Mesothelial cell of epicardium (in vitro differentiated cells): ENCODE results near the gene RAB18. TPM values are rescaled to one million over a fixed set of nuclear protein-coding genes. Genes with fewer than 3 reads are reported as not detected.
A peak's percentile ranks its signal among the peaks of the same experiment; 100 is the strongest.

ENCODE experiments used
- DNase-seq, 2 experiments: peaks; one replicate each; pipeline ENCODE4 v3.0.0; 2021; ENCODE audit warnings: low spot score in 2 of 2; ENCODE audit not compliant: unreplicated experiment in 2 of 2
- H3K27ac Mint-ChIP-seq: 2 replicates; pipeline ENCODE4 v1.8.0; 2021; ENCODE audit warnings: mixed read lengths
- H3K27me3 Mint-ChIP-seq: 2 replicates; pipeline ENCODE4 v1.8.0; 2021; ENCODE audit warnings: low read depth, mixed read lengths
- H3K36me3 Mint-ChIP-seq: 2 replicates; pipeline ENCODE4 v1.8.0; 2021; ENCODE audit warnings: mixed read lengths
- H3K4me1 Mint-ChIP-seq: 2 replicates; pipeline ENCODE4 v1.8.0; 2021; ENCODE audit warnings: mixed read lengths
- H3K4me3 Mint-ChIP-seq: 2 replicates; pipeline ENCODE4 v1.8.0; 2021; ENCODE audit warnings: mild to moderate bottlenecking, moderate library complexity, mixed read lengths
- H3K9me3 Mint-ChIP-seq: 2 replicates; pipeline ENCODE4 v1.8.0; 2021; ENCODE audit warnings: mixed read lengths
- total RNA-seq: library from RNA; stranded (reverse); gene quantifications from 3 replicates; pipeline ENCODE4 v1.2.1, GENCODE V29; 2021
- TF ChIP-seq, protein P1 (sequence below): fragments of 200-600 bp; sonication (generic); IDR thresholded peaks from one replicate; pipeline ENCODE4 v1.5.0; 2021; ENCODE audit warnings: antibody characterized with exemption; ENCODE audit not compliant: unreplicated experiment

RAB18 gene
- total RNA-seq, 1 donor from 2014 or later, result 93.7 TPM

- TF ChIP-seq, protein P1, sequence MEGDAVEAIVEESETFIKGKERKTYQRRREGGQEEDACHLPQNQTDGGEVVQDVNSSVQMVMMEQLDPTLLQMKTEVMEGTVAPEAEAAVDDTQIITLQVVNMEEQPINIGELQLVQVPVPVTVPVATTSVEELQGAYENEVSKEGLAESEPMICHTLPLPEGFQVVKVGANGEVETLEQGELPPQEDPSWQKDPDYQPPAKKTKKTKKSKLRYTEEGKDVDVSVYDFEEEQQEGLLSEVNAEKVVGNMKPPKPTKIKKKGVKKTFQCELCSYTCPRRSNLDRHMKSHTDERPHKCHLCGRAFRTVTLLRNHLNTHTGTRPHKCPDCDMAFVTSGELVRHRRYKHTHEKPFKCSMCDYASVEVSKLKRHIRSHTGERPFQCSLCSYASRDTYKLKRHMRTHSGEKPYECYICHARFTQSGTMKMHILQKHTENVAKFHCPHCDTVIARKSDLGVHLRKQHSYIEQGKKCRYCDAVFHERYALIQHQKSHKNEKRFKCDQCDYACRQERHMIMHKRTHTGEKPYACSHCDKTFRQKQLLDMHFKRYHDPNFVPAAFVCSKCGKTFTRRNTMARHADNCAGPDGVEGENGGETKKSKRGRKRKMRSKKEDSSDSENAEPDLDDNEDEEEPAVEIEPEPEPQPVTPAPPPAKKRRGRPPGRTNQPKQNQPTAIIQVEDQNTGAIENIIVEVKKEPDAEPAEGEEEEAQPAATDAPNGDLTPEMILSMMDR, result no peak
- Mint-ChIP-seq H3K4me3 (no peak overlapping the region), H3K9me3 (peaks cover 3% of the 10 kb centered on the region), H3K4me1 (no peaks in the 10 kb centered on the region), H3K27me3 (no peaks in the 10 kb centered on the region), H3K27ac (no peak overlapping the region), H3K36me3 (peaks cover 11% of the 10 kb centered on the region)
- DNase-seq, result no peak
These were observed 42.9 kb downstream of the RAB18 start for GRCh38 chr10:27547047-27547446.

DNA sequence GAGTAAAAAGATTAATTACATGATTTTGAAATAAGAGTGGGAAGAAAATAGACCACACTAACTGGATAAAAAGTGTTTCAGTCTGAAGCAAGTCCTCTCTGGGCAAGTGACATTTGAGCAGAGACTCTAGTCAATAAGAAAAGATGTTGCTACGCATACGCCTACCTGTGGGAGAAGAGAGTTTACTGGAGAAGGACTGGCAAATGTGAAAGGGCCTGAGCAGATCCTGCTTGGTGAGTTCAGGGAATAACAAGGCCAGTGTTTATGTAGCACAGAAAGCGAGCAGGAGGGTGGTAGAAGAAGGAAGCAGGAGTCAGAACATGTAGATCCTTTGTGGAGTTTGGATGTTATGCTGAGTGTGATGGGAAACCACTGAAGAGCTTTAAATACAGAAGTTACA, 43.4 kb downstream of the RAB18 start:
- no peak for DNase-seq
- TF ChIP-seq, protein P1, result no peak
- Mint-ChIP-seq H3K27ac (no peak overlapping the region), H3K27me3 (no peaks in the 10 kb centered on the region), H3K4me1 (no peaks in the 10 kb centered on the region), H3K9me3 (peaks cover 3% of the 10 kb centered on the region), H3K36me3 (peaks cover 11% of the 10 kb centered on the region), H3K4me3 (no peak overlapping the region)

GRCh38 chr10:27550823-27551222, 46.7 kb downstream of the RAB18 start:
- DNase-seq, result no peak
- Mint-ChIP-seq H3K36me3 (peaks cover under 1% of the 10 kb centered on the region), H3K4me1 (no peaks in the 10 kb centered on the region), H3K27ac (no peak overlapping the region), H3K9me3 (peaks cover 3% of the 10 kb centered on the region), H3K27me3 (no peaks in the 10 kb centered on the region), H3K4me3 (no peak overlapping the region)
- TF ChIP-seq, protein P1, result no peak

GRCh38 chr10:27558612-27559020, 54.5 kb downstream of the RAB18 start:
- no peaks in the 10 kb centered on the region for H3K36me3 Mint-ChIP-seq

DNA sequence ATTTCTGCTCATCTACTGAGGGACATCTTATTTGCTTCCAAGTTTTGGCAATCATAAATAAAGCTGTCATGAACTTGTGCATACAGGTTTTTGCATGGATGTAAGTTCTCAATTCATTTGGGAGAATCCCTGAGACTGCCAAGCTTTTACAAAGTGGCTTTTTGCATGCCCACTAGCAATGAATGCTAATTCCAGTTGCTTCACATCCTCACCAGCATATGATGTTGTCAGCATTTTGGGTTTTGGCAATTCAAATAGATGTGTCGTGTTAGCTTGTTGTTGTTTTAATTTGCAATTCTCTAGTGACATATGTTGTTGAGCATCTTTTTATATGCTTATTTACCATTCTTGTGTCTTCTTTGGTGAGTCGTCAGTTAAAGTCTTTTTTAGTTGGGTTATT, 57.2 kb downstream of the RAB18 start:
- Mint-ChIP-seq H3K27ac (no peak overlapping the region), H3K4me1 (no peaks in the 10 kb centered on the region), H3K27me3 (peaks cover 13% of the 10 kb centered on the region), H3K4me3 (no peak overlapping the region), H3K9me3 (peaks cover 21% of the 10 kb centered on the region), H3K36me3 (no peaks in the 10 kb centered on the region)
- TF ChIP-seq, protein P1, result no peak
- no peak for DNase-seq

More at GRCh38 chr10:27558612-27559020, 54.5 kb downstream of the RAB18 start:
- no peaks in the 10 kb centered on the region for H3K4me1 Mint-ChIP-seq
- H3K27ac Mint-ChIP-seq, result no peak overlapping the region
- TF ChIP-seq, protein P1, result peak; percentile 61
- H3K9me3 Mint-ChIP-seq, result peaks cover 6% of the 10 kb centered on the region
- peaks cover 10% of the 10 kb centered on the region for H3K27me3 Mint-ChIP-seq
- peak in 1 of 2 experiments; percentile 45 for DNase-seq
- no peak overlapping the region for H3K4me3 Mint-ChIP-seq

GRCh38 chr10:27564398-27564797, 60.3 kb downstream of the RAB18 start:
- H3K4me3 Mint-ChIP-seq, result no peak overlapping the region
- no peaks in the 10 kb centered on the region for H3K36me3 Mint-ChIP-seq
- H3K27ac Mint-ChIP-seq, result no peak overlapping the region
- H3K27me3 Mint-ChIP-seq, result peaks cover 9% of the 10 kb centered on the region
- no peak for DNase-seq
- H3K9me3 Mint-ChIP-seq, result peaks cover 24% of the 10 kb centered on the region
- TF ChIP-seq, protein P1, result no peak
- H3K4me1 Mint-ChIP-seq, result no peaks in the 10 kb centered on the region
